Stimulated activated CD4-positive, alpha-beta T cell treated with anti-CD3 and anti-CD28 coated beads, Interleukin-4, amount 100 ng/mL, for 48 hours (primary cell): ENCODE data around the gene EYA2.
A peak's percentile ranks its signal among the peaks of the same experiment; 100 is the strongest.
"Not testable (repeated sequence)": the region's sequence is repeated elsewhere in the genome, so short reads cannot be mapped to it uniquely, and the experiment has no call there.

Source experiments
- DNase-seq, 2 donors: peaks; one replicate each; pipeline ENCODE4 v3.0.0-alpha.2; 2020; ENCODE audit warnings: low read depth in 2 of 2

The EYA2 gene

GRCh38 chr20:47173596-47174216 is 279.1 kb downstream of the EYA2 start:
- DNase-seq, result no peak

GRCh38 chr20:47174456-47175243 is 280.0 kb downstream of the EYA2 start:
- DNase-seq, result no peak

GRCh38 chr20:47175493-47175892 is 280.9 kb downstream of the EYA2 start:
- no peak for DNase-seq

GRCh38 chr20:47176217-47176616 is 281.6 kb downstream of the EYA2 start:
- not testable (repeated sequence) for DNase-seq

GRCh38 chr20:47178277-47178676 is 283.6 kb downstream of the EYA2 start:
- DNase-seq, result no peak

- no peak for DNase-seq
These were observed 284.2 kb downstream of the EYA2 start for GRCh38 chr20:47178851-47179250.

- no peak for DNase-seq
These were observed 284.6 kb downstream of the EYA2 start for GRCh38 chr20:47179267-47179666.

- no peak for DNase-seq
These were observed 286.6 kb downstream of the EYA2 start for GRCh38 chr20:47181056-47181862.

- no peak for DNase-seq
These were observed 288.7 kb downstream of the EYA2 start for GRCh38 chr20:47183367-47183766.

- DNase-seq, result no peak
These were observed 293.0 kb downstream of the EYA2 start for GRCh38 chr20:47187450-47188195.

GRCh38 chr20:47188540-47188939 is 293.9 kb downstream of the EYA2 start:
- no peak for DNase-seq

- no peak for DNase-seq
These were observed 294.4 kb downstream of the EYA2 start for GRCh38 chr20:47189060-47189459.

GRCh38 chr20:47191074-47191673 is 296.5 kb downstream of the EYA2 start:
- no peak for DNase-seq

- DNase-seq, result no peak
These were observed 297.3 kb downstream of the EYA2 start for GRCh38 chr20:47191956-47192355.

- DNase-seq, result no peak
These were observed 300.9 kb downstream of the EYA2 start for GRCh38 chr20:47195573-47195972.

GRCh38 chr20:47196091-47197081 is 301.7 kb downstream of the EYA2 start:
- DNase-seq, result peak; percentile 72 to 83

- DNase-seq, result peak; percentile 41 to 66
These were observed 303.6 kb downstream of the EYA2 start for GRCh38 chr20:47198254-47198671.

GRCh38 chr20:47198996-47199552 is 304.4 kb downstream of the EYA2 start:
- no peak for DNase-seq

- DNase-seq, result no peak
These were observed 306.6 kb downstream of the EYA2 start for GRCh38 chr20:47201074-47201730.
